ENCODE data around the gene USH2A.

GRCh38 chr1:215875236-215875635 lies 548.0 kb downstream of the USH2A start:
- TF ChIP-seq CTCF (conservative IDR thresholded peaks at IDR 0.05; ENCODE audit: low read depth, low read length) (no peak), EZH2 (IDR thresholded peaks at IDR 0.05; ENCODE audit: borderline replicate concordance, low read depth, low read length, poor library complexity, severe bottlenecking) (no peak)

All from A673 (cell line).